HG03565 (cell line): Measurements from ENCODE around the gene OSBPL8.
A peak's percentile ranks its signal among the peaks of the same experiment; 100 is the strongest.

Source experiments
- ATAC-seq: cut with Tn5 transposase; IDR thresholded peaks from one replicate; pipeline ENCODE4 v1.9.1; 2021; ENCODE audit warnings: mild to moderate bottlenecking, moderate library complexity; ENCODE audit not compliant: unreplicated experiment

Gene OSBPL8

GRCh38 chr12:76471579-76471978, 88.0 kb downstream of the OSBPL8 start:
- no peak for ATAC-seq

- peak; percentile 92 for ATAC-seq
Measured at GRCh38 chr12:76470028-76470939, 89.3 kb downstream of the OSBPL8 start.

- ATAC-seq: no peak
Measured at GRCh38 chr12:76464631-76465166, 94.9 kb downstream of the OSBPL8 start.

DNA sequence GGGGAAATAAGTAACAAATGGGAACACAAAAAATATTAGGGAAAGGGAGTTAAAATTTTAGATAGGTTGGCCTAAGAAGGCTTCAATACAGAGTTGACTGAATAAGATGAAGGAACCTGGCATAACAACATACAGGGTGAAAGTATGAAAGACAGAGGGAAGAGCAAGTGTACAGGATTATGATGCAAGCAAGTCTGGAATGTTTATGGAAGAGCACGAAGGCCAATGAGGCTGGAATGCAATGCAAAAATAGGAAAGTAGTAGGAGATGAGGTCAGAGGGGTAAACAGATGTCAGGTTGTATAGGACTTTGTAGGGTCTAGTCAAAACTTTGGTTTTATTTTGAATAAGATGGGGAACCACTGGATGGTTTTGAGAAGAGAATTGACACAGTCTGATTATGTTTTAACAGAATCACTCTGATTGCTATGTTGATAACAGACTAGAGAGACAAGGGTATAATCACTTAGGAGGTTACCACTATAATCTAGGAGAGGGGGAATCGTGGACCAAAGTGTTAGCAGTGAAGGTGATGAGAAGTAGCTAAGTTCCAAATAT, 96.8 kb downstream of the OSBPL8 start:
- ATAC-seq: peak; percentile 38

- ATAC-seq: no peak
Measured at GRCh38 chr12:76460807-76461206, 98.8 kb downstream of the OSBPL8 start.

GRCh38 chr12:76457818-76458217, 101.8 kb downstream of the OSBPL8 start:
- ATAC-seq: no peak

DNA sequence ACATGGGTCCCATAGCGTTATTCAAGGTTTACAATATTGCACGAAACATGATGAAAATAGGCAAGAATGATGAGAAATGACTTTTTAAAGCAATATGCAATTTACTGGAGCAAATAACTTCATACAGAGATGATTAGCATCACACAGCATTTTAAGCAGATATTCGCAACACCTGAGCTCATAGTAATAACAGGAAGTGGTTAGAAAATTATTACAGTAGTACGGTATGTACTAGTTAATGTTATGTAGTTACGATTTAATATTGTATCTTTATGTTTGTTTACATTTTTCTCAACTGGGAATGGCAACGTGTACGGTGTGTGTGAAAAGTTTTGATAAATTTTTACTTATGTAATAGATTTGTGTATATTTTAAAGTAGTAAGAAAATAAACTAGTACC, 102.6 kb downstream of the OSBPL8 start:
- no peak for ATAC-seq

DNA sequence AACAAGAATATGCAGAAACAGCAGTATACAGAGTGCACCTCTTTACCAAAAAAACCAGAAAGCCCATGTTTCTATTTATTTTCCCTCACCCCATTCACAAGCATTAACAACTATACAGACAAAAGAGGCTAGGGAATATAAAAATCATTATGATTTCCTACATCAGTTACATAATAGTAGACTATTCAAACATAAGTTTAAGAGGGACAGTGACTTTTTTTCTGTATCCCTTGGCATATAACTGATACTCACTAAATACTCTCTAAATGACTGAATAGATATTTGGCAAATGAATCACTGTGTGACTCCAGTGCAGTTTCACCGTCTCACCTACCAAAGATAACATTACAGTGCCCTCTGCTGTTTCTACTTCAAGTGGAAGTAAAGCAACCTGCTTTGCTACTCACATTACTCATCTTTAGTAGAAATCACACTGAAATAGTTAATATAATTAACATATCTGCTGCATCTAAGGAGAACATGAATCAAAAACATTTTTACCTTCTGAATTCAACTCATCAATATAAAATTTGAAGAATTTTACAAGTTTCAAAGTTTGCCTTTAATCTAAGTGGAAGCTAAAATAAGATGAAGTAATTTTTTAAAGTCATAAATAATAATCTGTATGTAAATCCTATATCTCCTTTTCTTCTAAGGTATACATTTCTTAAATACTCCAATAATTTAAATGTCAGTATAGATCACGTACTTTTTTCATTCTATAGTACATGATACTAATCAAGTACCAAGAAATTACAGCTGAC, 103.8 kb downstream of the OSBPL8 start:
- ATAC-seq: peak; percentile 92

DNA sequence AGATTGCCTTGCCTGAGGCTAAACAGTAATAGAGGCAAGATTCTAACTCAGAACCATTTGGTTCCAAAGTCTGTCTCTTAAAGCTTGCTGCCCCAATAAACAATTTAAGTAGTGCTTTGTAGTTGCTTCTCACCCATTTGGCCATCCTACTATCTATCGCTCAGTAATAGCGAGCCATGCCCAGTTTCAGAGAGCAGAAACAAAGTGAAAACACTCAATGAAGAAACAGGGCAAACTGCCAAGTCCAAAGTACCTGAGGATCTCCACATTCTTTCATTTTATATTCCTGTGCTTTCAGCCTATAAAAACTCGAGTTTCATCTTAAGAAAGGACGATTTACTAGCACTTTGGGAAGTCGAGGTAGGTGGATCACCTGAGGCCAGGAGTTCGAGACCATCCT, 108.0 kb downstream of the OSBPL8 start:
- no peak for ATAC-seq

DNA sequence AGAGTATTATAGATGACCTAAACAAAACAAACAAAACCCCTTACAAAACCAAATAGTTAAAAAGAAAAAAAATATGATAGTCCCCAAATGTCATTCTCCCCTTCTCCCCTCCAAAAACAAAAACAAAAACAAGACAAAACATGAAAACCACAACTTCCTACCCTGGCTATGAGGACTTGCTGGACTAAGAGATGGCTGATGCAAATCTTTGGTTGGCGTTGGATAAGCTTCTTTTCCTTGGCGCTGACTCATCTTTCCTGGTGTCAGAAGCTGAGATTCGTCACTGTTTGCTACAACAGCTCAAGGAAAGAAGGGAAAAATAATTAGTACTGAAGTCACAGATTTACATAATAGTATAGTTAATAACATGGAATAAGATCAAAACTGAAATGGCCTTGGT, 108.9 kb downstream of the OSBPL8 start:
- ATAC-seq: no peak

GRCh38 chr12:76449993-76450392, 109.6 kb downstream of the OSBPL8 start:
- no peak for ATAC-seq

- ATAC-seq: no peak
Measured at GRCh38 chr12:76449583-76449982, 110.0 kb downstream of the OSBPL8 start.

GRCh38 chr12:76449016-76449415, 110.6 kb downstream of the OSBPL8 start:
- no peak for ATAC-seq

- ATAC-seq: no peak
Measured at GRCh38 chr12:76446090-76446489, 113.5 kb downstream of the OSBPL8 start.

DNA sequence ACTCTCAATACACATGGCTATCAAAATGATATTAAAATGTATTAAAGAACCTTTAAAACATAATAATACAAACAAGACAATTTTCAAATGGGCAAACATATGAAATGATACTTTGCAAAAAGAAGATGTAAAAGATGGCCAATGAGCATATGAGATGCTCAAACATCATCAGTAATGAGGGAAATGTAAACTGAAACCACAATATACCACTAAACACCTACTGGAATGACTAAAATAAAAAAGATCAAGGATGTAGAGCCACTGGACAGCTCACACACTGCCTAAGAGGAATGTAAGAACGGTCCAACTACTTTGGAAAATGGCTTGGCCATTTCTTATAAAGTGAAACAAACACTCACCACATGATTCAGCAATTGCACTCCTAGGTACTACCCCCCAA, 114.1 kb downstream of the OSBPL8 start:
- ATAC-seq: no peak

GRCh38 chr12:76444408-76444984, 115.1 kb downstream of the OSBPL8 start:
- ATAC-seq: no peak

DNA sequence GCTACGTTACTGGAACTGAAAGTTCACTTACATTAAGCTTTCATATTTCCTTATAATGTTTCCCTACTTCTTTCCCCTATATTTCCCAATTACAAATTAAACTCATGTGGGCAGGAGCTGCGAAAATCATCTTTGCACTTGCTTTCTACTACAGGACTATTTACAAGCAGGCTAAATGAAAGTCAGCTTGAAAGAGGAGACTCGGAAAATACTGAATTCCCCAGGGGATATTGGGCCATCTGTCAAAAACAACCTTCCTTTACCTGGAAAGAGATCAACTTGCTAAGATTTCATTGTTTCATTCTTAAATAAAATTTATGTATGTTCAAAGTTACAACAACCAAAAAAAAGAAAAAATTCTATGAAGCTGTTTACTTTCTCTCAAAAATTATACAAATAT, 118.6 kb downstream of the OSBPL8 start:
- no peak for ATAC-seq

- ATAC-seq: no peak
Measured at GRCh38 chr12:76432733-76433132, 126.8 kb downstream of the OSBPL8 start.

DNA sequence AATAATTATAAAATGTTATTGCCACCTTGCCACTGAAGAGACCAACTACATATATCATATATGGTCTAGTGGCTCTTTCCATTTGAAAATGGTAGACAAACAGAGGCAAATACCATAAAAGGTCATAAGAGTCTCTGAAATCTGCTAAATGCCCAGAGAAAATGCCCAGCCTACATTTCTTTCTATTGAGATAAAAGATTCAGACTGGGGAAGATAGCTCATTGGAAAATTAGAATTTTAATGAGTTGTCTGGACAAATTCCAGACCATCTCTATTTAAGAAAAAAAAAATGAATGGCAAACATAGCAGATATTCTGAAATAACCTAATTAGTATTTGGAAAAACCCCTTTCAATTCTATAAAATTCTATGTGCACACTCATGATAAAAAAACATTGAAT, 131.5 kb downstream of the OSBPL8 start:
- ATAC-seq: no peak

- no peak for ATAC-seq
Measured at GRCh38 chr12:76426160-76426559, 133.4 kb downstream of the OSBPL8 start.

DNA sequence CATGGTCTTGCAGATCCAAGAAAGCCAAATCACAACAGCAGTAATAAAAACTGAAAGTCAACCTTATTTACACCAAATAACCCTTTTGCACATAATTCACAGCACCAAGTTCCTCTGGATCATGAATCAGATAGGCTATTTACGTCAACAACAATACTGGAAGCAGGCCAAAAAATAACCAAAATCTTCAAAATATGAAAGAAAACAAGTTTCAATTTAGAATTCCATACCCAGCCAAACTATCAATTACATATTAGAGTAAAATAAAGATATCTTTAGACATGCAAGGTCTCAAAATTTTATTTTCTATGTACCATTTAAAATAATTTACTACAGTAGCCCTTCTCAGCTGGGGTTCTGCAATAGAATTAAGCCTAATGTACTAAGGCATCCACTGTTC, 134.6 kb downstream of the OSBPL8 start:
- ATAC-seq: no peak
